ENCODE data around the gene LRTM2. TPM values are rescaled to one million over a fixed set of nuclear protein-coding genes. Genes with fewer than 3 reads are reported as not detected.

Gene LRTM2
- total and polyA plus RNA-seq, 4 donors = not detected

DNA sequence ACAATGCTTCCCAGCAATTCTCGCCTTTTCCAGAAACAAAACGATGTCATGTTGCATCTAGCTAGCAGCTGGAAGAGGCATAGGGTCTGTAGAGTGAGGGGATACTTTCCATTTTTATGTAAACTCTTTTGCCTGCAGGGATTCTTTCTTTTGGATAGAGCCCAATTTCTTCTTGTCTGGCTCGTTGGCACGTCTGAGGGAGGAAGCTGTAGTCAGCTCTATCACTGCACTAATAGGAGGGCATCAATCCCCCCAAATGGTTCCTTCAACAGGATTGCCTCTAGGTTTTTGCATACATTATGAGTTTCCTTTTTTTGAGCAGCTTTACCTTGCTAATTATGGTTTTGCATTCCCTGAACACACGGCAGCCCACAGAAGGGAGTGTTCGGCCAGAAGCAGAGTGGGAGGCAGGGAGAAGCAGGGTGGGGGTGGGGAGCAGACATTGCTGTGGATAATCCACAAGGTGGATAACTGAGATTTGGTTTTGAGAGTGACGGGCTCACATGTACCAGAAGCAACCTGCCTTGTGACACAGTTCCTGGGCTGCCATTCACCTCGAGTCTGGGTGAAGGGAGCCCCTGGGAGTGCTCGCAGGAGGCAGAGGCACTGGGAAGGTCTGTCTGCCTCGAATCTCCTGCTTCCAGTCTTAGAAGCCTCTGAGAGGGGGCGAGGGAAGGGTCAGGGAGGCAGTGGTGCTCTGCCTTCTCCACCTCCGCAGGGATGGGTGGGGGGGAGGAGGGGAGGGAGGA, 24.5 kb downstream of the LRTM2 start:
- Histone ChIP-seq H3K36me3 (ENCODE audit: control insufficient read depth in 4 of 4, insufficient read depth in 3 of 4, low read depth in 1 of 4, low read length in 3 of 4) (no peaks in the 10 kb centered on the region), H3K27ac (ENCODE audit: low read depth in 1 of 2, low read length in 2 of 2) (no peak overlapping the region), H3K9me3 (ENCODE audit: control insufficient read depth in 4 of 4, low read length in 3 of 4) (no peaks in the 10 kb centered on the region), H3K27me3 (ENCODE audit: control insufficient read depth in 4 of 4, insufficient read depth in 4 of 4, low read length in 3 of 4) (no peaks in the 10 kb centered on the region), H3K4me3 (ENCODE audit: low read depth in 1 of 3, low read length in 3 of 3) (no peak overlapping the region), H3K9ac (ENCODE audit: low read depth in 1 of 2, low read length in 2 of 2) (no peak overlapping the region), H3K4me1 (ENCODE audit: control insufficient read depth in 4 of 4, insufficient read depth in 4 of 4, low read length in 3 of 4) (no peaks in the 10 kb centered on the region)
- TF ChIP-seq, protein P1, sequence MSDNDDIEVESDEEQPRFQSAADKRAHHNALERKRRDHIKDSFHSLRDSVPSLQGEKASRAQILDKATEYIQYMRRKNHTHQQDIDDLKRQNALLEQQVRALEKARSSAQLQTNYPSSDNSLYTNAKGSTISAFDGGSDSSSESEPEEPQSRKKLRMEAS (IDR thresholded peaks at IDR 0.05) = no peak
- no peak for TF ChIP-seq JUND (IDR thresholded peaks at IDR 0.05)
- no peak for TF ChIP-seq FOXA2 (IDR thresholded peaks at IDR 0.05)
- TF ChIP-seq YY1 (IDR thresholded peaks at IDR 0.05) = no peak
- TF ChIP-seq EGR1 (IDR thresholded peaks at IDR 0.05; ENCODE audit: low read depth in 2 of 2) = no peak
- no peak for TF ChIP-seq FOXA1 (IDR thresholded peaks at IDR 0.05)
- TF ChIP-seq RAD21 (IDR thresholded peaks at IDR 0.05) = no peak
- TF ChIP-seq CTCF (IDR thresholded peaks at IDR 0.05; ENCODE audit: low read depth, low read length, missing input control) = no peak
- no peak for DNase-seq (ENCODE audit: low spot score)
- 55% methylated on average over 12 of the region's 12 CpGs for WGBS

GRCh38 chr12:1845427-1845826, 25.1 kb downstream of the LRTM2 start:
- no peak for DNase-seq (ENCODE audit: low spot score)
- Histone ChIP-seq H3K4me3 (ENCODE audit: low read depth in 1 of 3, low read length in 3 of 3) (no peak overlapping the region), H3K4me1 (ENCODE audit: control insufficient read depth in 4 of 4, insufficient read depth in 4 of 4, low read length in 3 of 4) (no peaks in the 10 kb centered on the region), H3K27ac (ENCODE audit: low read depth in 1 of 2, low read length in 2 of 2) (no peak overlapping the region), H3K36me3 (ENCODE audit: control insufficient read depth in 4 of 4, insufficient read depth in 3 of 4, low read depth in 1 of 4, low read length in 3 of 4) (no peaks in the 10 kb centered on the region), H3K27me3 (ENCODE audit: control insufficient read depth in 4 of 4, insufficient read depth in 4 of 4, low read length in 3 of 4) (no peaks in the 10 kb centered on the region), H3K9me3 (ENCODE audit: control insufficient read depth in 4 of 4, low read length in 3 of 4) (no peaks in the 10 kb centered on the region), H3K9ac (ENCODE audit: low read depth in 1 of 2, low read length in 2 of 2) (no peak overlapping the region)
- WGBS = 83% methylated on average over 14 of the region's 14 CpGs
- no peak for TF ChIP-seq JUND (IDR thresholded peaks at IDR 0.05)
- TF ChIP-seq YY1 (IDR thresholded peaks at IDR 0.05) = no peak
- TF ChIP-seq RXRA (IDR thresholded peaks at IDR 0.05) = no peak
- no peak for TF ChIP-seq FOXA2 (IDR thresholded peaks at IDR 0.05)
- TF ChIP-seq, protein P2, sequence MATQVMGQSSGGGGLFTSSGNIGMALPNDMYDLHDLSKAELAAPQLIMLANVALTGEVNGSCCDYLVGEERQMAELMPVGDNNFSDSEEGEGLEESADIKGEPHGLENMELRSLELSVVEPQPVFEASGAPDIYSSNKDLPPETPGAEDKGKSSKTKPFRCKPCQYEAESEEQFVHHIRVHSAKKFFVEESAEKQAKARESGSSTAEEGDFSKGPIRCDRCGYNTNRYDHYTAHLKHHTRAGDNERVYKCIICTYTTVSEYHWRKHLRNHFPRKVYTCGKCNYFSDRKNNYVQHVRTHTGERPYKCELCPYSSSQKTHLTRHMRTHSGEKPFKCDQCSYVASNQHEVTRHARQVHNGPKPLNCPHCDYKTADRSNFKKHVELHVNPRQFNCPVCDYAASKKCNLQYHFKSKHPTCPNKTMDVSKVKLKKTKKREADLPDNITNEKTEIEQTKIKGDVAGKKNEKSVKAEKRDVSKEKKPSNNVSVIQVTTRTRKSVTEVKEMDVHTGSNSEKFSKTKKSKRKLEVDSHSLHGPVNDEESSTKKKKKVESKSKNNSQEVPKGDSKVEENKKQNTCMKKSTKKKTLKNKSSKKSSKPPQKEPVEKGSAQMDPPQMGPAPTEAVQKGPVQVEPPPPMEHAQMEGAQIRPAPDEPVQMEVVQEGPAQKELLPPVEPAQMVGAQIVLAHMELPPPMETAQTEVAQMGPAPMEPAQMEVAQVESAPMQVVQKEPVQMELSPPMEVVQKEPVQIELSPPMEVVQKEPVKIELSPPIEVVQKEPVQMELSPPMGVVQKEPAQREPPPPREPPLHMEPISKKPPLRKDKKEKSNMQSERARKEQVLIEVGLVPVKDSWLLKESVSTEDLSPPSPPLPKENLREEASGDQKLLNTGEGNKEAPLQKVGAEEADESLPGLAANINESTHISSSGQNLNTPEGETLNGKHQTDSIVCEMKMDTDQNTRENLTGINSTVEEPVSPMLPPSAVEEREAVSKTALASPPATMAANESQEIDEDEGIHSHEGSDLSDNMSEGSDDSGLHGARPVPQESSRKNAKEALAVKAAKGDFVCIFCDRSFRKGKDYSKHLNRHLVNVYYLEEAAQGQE (IDR thresholded peaks at IDR 0.05) = no peak
- no peak for TF ChIP-seq GABPA (IDR thresholded peaks at IDR 0.05 in 1 of 2, conservative IDR thresholded peaks at IDR 0.05 in 1 of 2)
- TF ChIP-seq EGR1 (IDR thresholded peaks at IDR 0.05; ENCODE audit: low read depth in 2 of 2) = no peak
- TF ChIP-seq SP1 (IDR thresholded peaks at IDR 0.05) = no peak

Measured in liver (tissue), 9 donors.